ENCODE measurements around the gene FGL2.

DNA sequence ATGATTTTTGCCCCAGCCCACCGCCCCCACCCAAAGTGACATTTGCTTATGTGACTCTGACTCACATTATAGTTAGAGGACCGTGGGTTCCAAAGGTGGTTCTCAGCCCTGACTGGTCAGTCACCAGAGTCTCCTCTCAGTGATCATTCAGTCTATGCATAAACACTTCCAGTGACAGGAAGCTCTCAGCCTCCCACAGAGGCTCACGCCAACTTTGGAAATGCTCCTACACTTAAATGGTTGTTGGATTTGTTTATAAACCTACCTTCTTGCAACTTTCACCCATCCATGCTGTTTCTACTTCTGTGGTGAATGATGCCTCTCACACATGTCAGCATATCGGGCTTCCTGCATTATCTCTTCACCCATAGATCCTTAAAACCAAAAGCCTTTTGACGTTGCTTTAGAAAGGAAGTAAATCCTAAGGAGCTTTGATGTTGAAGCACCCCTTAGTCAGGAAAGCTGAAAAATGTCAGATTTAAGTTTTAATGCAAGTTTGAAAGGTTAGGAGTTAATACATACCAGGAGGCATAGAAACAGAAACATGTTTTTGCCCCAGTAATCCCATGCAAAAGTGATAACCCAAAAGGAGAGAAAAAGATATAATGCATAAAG lies 46.5 kb upstream of the FGL2 start:
- TF ChIP-seq, protein P1, sequence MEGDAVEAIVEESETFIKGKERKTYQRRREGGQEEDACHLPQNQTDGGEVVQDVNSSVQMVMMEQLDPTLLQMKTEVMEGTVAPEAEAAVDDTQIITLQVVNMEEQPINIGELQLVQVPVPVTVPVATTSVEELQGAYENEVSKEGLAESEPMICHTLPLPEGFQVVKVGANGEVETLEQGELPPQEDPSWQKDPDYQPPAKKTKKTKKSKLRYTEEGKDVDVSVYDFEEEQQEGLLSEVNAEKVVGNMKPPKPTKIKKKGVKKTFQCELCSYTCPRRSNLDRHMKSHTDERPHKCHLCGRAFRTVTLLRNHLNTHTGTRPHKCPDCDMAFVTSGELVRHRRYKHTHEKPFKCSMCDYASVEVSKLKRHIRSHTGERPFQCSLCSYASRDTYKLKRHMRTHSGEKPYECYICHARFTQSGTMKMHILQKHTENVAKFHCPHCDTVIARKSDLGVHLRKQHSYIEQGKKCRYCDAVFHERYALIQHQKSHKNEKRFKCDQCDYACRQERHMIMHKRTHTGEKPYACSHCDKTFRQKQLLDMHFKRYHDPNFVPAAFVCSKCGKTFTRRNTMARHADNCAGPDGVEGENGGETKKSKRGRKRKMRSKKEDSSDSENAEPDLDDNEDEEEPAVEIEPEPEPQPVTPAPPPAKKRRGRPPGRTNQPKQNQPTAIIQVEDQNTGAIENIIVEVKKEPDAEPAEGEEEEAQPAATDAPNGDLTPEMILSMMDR (IDR thresholded peaks at IDR 0.05) = no peak
- no peak for TF ChIP-seq POLR2A (IDR thresholded peaks at IDR 0.05)
